GM23338 (cell line): ENCODE results near the gene MBNL1. TPM values are rescaled to one million over a fixed set of nuclear protein-coding genes. Genes with fewer than 3 reads are reported as not detected.

ENCODE experiments used
- ATAC-seq: fragments of 200-7000 bp; cut with Tn5 transposase; 3 replicates; pipeline ENCODE4 v1.9.1; 2020
- DNase-seq: peaks from one replicate; pipeline ENCODE4 v3.0.0-alpha.2; 2015; ENCODE audit warnings: low spot score
- H2AFZ ChIP-seq: fragments of 200-600 bp; sonication (generic); 2 replicates; pipeline ENCODE4 v1.8.0; 2016; ENCODE audit warnings: antibody characterized with exemption, mild to moderate bottlenecking, moderate library complexity
- H3F3A ChIP-seq: fragments of 200-600 bp; sonication (generic); replicated peaks from 2 replicates; pipeline ENCODE4 v1.8.0; 2017; ENCODE audit warnings: antibody characterized with exemption, mixed run types, low read depth
- H3K27ac ChIP-seq: fragments of 200-600 bp; sonication (generic); 2 replicates; pipeline ENCODE4 v1.6.1; 2016; ENCODE audit warnings: low read depth
- H3K27me3 ChIP-seq: fragments of 200-600 bp; sonication (generic); 2 replicates; pipeline ENCODE4 v1.8.0; 2016; ENCODE audit warnings: mild to moderate bottlenecking, mixed run types, moderate library complexity; ENCODE audit not compliant: insufficient read depth
- H3K36me3 ChIP-seq: fragments of 200-600 bp; sonication (generic); 2 replicates; pipeline ENCODE4 v1.8.0; 2016; ENCODE audit warnings: mild to moderate bottlenecking; ENCODE audit not compliant: insufficient read depth
- H3K4me1 ChIP-seq: fragments of 200-600 bp; sonication (generic); 2 replicates; pipeline ENCODE4 v1.8.0; 2016; ENCODE audit warnings: mild to moderate bottlenecking, moderate library complexity; ENCODE audit not compliant: insufficient read depth
- H3K4me2 ChIP-seq: fragments of 200-600 bp; sonication (generic); 2 replicates; pipeline ENCODE4 v1.7.1; 2017; ENCODE audit warnings: mixed run types
- H3K4me3 ChIP-seq: fragments of 200-600 bp; sonication (generic); 2 replicates; pipeline ENCODE4 v1.6.1; 2016; ENCODE audit warnings: mixed run types
- H3K79me2 ChIP-seq: fragments of 200-600 bp; sonication (generic); replicated peaks from 2 replicates; pipeline ENCODE4 v1.8.0; 2017; ENCODE audit warnings: mild to moderate bottlenecking; ENCODE audit not compliant: insufficient read depth
- H3K9me2 ChIP-seq: fragments of 200-600 bp; sonication (generic); 2 replicates; pipeline ENCODE4 v1.8.0; 2017; ENCODE audit not compliant: insufficient read depth
- H4K20me1 ChIP-seq: fragments of 200-600 bp; sonication (generic); replicated peaks from 2 replicates; pipeline ENCODE4 v1.8.0; 2017; ENCODE audit warnings: mild to moderate bottlenecking; ENCODE audit not compliant: insufficient read depth
- H3K27ac Mint-ChIP-seq: 2 replicates; pipeline ENCODE4 v1.8.0; 2020; ENCODE audit warnings: inconsistent platforms, mild to moderate bottlenecking, moderate library complexity, mixed read lengths
- H3K27me3 Mint-ChIP-seq: 3 replicates; pipeline ENCODE4 v1.8.0; 2022; ENCODE audit warnings: low read depth, mild to moderate bottlenecking, moderate library complexity, mixed read lengths, inconsistent platforms; ENCODE audit not compliant: insufficient read depth, poor library complexity
- H3K36me3 Mint-ChIP-seq: 3 replicates; pipeline ENCODE4 v1.8.0; 2021; ENCODE audit warnings: low read depth, mild to moderate bottlenecking, inconsistent platforms, moderate library complexity, mixed read lengths
- H3K4me1 Mint-ChIP-seq: 3 replicates; pipeline ENCODE4 v1.8.0; 2020; ENCODE audit warnings: mild to moderate bottlenecking, inconsistent platforms, mixed read lengths
- H3K4me3 Mint-ChIP-seq: 3 replicates; pipeline ENCODE4 v1.8.0; 2021; ENCODE audit warnings: moderate library complexity, mild to moderate bottlenecking, inconsistent platforms, mixed read lengths
- H3K9me3 Mint-ChIP-seq: 3 replicates; pipeline ENCODE4 v1.8.0; 2020; ENCODE audit warnings: moderate library complexity, mild to moderate bottlenecking, inconsistent platforms, mixed read lengths
- CREB1 ChIP-seq: fragments of 250-450 bp; sonication (Bioruptor Pico); IDR thresholded peaks from 2 replicates; pipeline ENCODE4 v1.5.0; 2020; ENCODE audit warnings: low read depth, mild to moderate bottlenecking, moderate library complexity
- EZH2 ChIP-seq: fragments of 200-600 bp; sonication (generic); IDR thresholded peaks from one replicate; pipeline ENCODE4 v1.8.0; 2017; ENCODE audit warnings: antibody characterized with exemption, mild to moderate bottlenecking, low read depth; ENCODE audit not compliant: unreplicated experiment
- EZH2phosphoT487 ChIP-seq: fragments of 200-600 bp; sonication (generic); IDR thresholded peaks from one replicate; pipeline ENCODE4 v1.8.1; 2018; ENCODE audit warnings: antibody characterized with exemption; ENCODE audit not compliant: unreplicated experiment
- JUNB ChIP-seq: IDR thresholded peaks from one replicate; pipeline ENCODE4 v1.6.1; 2016; ENCODE audit warnings: antibody characterized with exemption; ENCODE audit not compliant: unreplicated experiment
- NANOG ChIP-seq: IDR thresholded peaks from 2 replicates; pipeline ENCODE4 v1.6.1; 2016; ENCODE audit warnings: antibody characterized with exemption, borderline replicate concordance
- POLR2AphosphoS5 ChIP-seq: IDR thresholded peaks from 2 replicates; pipeline ENCODE4 v1.6.1; 2016; ENCODE audit warnings: antibody characterized with exemption, low read depth
- STAT1 ChIP-seq: IDR thresholded peaks from one replicate; pipeline ENCODE4 v1.6.1; 2016; ENCODE audit warnings: antibody characterized with exemption; ENCODE audit not compliant: unreplicated experiment
- ZNF331 ChIP-seq: fragments of 250-450 bp; sonication (Bioruptor Pico); IDR thresholded peaks from 2 replicates; pipeline ENCODE4 v1.5.0; 2020; ENCODE audit warnings: low read depth, mild to moderate bottlenecking, moderate library complexity
- polyA plus RNA-seq: library from polyadenylated mRNA; unstranded; fragments of >200 nt; fragmentation: Nextera tagmentation; extraction: Ambion mirVana; gene quantifications from 2 replicates; pipeline ENCODE4 v1.2.1, GENCODE V29; 2016
- total RNA-seq: library from RNA; depleted of rRNA; stranded (reverse); fragments of >200 nt; shearing (Covaris generic); gene quantifications from 2 replicates; pipeline ENCODE4 v1.2.3, GENCODE V29; 2014
- TF ChIP-seq, protein P1 (sequence below): IDR thresholded peaks from one replicate; pipeline ENCODE4 v1.6.1; 2018; ENCODE audit warnings: antibody characterized with exemption; ENCODE audit not compliant: unreplicated experiment
- TF ChIP-seq, protein P2 (sequence below): IDR thresholded peaks from 2 replicates; pipeline ENCODE4 v1.6.1; 2016; ENCODE audit warnings: antibody characterized with exemption
- TF ChIP-seq, protein P3 (sequence below): fragments of 250-450 bp; sonication (Bioruptor Pico); IDR thresholded peaks from 2 replicates; pipeline ENCODE4 v1.5.0; 2020; ENCODE audit warnings: mild to moderate bottlenecking, moderate library complexity

The MBNL1 gene
- total and polyA plus RNA-seq, 2 experiments from 2014 or later: 9.4 to 23.2 TPM

DNA sequence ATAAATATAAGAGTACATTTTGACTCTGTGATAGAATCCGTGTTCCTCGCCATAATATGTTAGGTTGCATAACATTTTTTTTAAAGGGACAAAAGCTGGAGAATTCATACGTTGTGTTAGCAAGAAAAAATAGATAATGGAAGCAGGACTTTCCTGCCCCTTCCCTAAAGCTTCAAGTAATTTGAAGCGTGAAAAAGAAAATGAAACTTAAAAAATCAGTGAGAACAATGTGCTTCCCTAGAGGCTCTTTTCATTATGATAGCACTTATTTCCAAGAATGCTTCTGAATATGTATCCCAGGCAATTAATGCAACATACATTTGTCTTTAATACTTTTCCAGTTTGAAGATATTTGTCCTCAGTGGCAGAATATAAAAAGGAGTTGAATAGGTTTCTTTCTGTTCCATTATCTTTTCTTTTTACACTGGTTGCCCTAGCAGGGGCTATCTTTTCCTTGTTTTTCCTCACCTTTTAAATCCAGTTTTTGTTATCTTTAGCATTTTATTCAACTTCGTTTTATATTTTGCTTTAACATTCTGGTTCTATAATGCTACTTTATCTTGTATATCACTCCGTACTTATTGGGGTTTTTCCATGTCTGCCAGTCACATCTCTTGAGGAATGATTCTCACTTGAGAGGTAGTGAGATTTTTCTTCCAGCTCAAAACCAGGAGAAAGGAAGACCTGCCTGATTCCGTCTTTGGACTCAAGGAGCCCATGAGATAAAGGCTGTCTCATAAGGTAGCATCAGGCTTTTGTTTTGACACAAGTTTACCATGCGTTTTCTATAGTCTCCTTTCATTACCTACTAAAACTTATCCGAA is 113.8 kb downstream of the MBNL1 start:
- TF ChIP-seq ZNF331 (CRISPR knock-in tag) (no peak), CREB1 (no peak), STAT1 (no peak), POLR2AphosphoS5 (no peak), EZH2 (no peak), NANOG (no peak)
- TF ChIP-seq, protein P1, sequence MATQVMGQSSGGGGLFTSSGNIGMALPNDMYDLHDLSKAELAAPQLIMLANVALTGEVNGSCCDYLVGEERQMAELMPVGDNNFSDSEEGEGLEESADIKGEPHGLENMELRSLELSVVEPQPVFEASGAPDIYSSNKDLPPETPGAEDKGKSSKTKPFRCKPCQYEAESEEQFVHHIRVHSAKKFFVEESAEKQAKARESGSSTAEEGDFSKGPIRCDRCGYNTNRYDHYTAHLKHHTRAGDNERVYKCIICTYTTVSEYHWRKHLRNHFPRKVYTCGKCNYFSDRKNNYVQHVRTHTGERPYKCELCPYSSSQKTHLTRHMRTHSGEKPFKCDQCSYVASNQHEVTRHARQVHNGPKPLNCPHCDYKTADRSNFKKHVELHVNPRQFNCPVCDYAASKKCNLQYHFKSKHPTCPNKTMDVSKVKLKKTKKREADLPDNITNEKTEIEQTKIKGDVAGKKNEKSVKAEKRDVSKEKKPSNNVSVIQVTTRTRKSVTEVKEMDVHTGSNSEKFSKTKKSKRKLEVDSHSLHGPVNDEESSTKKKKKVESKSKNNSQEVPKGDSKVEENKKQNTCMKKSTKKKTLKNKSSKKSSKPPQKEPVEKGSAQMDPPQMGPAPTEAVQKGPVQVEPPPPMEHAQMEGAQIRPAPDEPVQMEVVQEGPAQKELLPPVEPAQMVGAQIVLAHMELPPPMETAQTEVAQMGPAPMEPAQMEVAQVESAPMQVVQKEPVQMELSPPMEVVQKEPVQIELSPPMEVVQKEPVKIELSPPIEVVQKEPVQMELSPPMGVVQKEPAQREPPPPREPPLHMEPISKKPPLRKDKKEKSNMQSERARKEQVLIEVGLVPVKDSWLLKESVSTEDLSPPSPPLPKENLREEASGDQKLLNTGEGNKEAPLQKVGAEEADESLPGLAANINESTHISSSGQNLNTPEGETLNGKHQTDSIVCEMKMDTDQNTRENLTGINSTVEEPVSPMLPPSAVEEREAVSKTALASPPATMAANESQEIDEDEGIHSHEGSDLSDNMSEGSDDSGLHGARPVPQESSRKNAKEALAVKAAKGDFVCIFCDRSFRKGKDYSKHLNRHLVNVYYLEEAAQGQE: no peak
- TF ChIP-seq, protein P2, sequence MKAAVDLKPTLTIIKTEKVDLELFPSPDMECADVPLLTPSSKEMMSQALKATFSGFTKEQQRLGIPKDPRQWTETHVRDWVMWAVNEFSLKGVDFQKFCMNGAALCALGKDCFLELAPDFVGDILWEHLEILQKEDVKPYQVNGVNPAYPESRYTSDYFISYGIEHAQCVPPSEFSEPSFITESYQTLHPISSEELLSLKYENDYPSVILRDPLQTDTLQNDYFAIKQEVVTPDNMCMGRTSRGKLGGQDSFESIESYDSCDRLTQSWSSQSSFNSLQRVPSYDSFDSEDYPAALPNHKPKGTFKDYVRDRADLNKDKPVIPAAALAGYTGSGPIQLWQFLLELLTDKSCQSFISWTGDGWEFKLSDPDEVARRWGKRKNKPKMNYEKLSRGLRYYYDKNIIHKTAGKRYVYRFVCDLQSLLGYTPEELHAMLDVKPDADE: no peak
- Mint-ChIP-seq H3K4me3 (no peak overlapping the region), H3K27me3 (no peaks in the 10 kb centered on the region), H3K36me3 (no peaks in the 10 kb centered on the region), H3K4me1 (peaks cover 45% of the 10 kb centered on the region), H3K27ac (no peak overlapping the region), H3K9me3 (no peaks in the 10 kb centered on the region)
- Histone ChIP-seq H3K4me2 (no peak overlapping the region; the same call in 1 of the 2 replicates), H3K4me3 (no peak overlapping the region), H3F3A (no peaks in the 10 kb centered on the region), H3K36me3 (no peaks in the 10 kb centered on the region), H4K20me1 (no peaks in the 10 kb centered on the region), H3K27me3 (no peaks in the 10 kb centered on the region), H3K79me2 (peaks cover 43% of the 10 kb centered on the region), H3K27ac (no peak overlapping the region), H3K4me1 (peaks cover 34% of the 10 kb centered on the region), H2AFZ (no peak overlapping the region), H3K9me2 (no peaks in the 10 kb centered on the region)
- ATAC-seq: no peak
- no peak for DNase-seq

DNA sequence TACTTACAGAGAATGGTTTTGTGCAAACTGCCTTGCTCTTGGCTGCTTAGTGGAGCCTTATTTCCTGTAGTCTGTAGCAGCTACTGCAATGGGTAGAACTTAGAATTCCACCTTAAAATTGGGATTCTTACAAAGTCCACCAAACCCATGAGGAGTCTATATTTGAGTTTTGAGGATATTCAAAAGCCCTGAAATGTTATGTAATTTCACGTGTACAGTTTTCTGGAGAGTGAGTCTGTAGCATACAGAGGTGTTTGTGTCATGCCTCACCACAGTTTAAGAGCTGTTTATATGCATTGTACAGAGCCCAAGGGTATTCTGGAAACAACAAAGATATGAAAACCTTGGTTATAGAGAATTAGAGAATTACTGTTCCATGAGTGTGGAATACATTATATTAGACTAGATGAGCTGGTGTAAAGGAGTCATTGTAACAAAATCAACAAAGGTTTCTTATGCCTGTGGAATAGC is 114.4 kb downstream of the MBNL1 start:
- Mint-ChIP-seq H3K4me1 (peaks cover 45% of the 10 kb centered on the region), H3K4me3 (no peak overlapping the region), H3K27ac (no peak overlapping the region), H3K27me3 (no peaks in the 10 kb centered on the region), H3K36me3 (no peaks in the 10 kb centered on the region), H3K9me3 (no peaks in the 10 kb centered on the region)
- DNase-seq: no peak
- Histone ChIP-seq H3K79me2 (peaks cover 41% of the 10 kb centered on the region), H3K27ac (no peak overlapping the region), H4K20me1 (no peaks in the 10 kb centered on the region), H3F3A (no peaks in the 10 kb centered on the region), H3K4me2 (no peak overlapping the region), H3K9me2 (no peaks in the 10 kb centered on the region), H3K27me3 (no peaks in the 10 kb centered on the region), H2AFZ (no peak overlapping the region), H3K36me3 (no peaks in the 10 kb centered on the region), H3K4me3 (no peak overlapping the region), H3K4me1 (peaks cover 34% of the 10 kb centered on the region)
- no peak for ATAC-seq
- TF ChIP-seq JUNB: no peak
- no peak for TF ChIP-seq CREB1
- no peak for TF ChIP-seq EZH2
- TF ChIP-seq, protein P3, sequence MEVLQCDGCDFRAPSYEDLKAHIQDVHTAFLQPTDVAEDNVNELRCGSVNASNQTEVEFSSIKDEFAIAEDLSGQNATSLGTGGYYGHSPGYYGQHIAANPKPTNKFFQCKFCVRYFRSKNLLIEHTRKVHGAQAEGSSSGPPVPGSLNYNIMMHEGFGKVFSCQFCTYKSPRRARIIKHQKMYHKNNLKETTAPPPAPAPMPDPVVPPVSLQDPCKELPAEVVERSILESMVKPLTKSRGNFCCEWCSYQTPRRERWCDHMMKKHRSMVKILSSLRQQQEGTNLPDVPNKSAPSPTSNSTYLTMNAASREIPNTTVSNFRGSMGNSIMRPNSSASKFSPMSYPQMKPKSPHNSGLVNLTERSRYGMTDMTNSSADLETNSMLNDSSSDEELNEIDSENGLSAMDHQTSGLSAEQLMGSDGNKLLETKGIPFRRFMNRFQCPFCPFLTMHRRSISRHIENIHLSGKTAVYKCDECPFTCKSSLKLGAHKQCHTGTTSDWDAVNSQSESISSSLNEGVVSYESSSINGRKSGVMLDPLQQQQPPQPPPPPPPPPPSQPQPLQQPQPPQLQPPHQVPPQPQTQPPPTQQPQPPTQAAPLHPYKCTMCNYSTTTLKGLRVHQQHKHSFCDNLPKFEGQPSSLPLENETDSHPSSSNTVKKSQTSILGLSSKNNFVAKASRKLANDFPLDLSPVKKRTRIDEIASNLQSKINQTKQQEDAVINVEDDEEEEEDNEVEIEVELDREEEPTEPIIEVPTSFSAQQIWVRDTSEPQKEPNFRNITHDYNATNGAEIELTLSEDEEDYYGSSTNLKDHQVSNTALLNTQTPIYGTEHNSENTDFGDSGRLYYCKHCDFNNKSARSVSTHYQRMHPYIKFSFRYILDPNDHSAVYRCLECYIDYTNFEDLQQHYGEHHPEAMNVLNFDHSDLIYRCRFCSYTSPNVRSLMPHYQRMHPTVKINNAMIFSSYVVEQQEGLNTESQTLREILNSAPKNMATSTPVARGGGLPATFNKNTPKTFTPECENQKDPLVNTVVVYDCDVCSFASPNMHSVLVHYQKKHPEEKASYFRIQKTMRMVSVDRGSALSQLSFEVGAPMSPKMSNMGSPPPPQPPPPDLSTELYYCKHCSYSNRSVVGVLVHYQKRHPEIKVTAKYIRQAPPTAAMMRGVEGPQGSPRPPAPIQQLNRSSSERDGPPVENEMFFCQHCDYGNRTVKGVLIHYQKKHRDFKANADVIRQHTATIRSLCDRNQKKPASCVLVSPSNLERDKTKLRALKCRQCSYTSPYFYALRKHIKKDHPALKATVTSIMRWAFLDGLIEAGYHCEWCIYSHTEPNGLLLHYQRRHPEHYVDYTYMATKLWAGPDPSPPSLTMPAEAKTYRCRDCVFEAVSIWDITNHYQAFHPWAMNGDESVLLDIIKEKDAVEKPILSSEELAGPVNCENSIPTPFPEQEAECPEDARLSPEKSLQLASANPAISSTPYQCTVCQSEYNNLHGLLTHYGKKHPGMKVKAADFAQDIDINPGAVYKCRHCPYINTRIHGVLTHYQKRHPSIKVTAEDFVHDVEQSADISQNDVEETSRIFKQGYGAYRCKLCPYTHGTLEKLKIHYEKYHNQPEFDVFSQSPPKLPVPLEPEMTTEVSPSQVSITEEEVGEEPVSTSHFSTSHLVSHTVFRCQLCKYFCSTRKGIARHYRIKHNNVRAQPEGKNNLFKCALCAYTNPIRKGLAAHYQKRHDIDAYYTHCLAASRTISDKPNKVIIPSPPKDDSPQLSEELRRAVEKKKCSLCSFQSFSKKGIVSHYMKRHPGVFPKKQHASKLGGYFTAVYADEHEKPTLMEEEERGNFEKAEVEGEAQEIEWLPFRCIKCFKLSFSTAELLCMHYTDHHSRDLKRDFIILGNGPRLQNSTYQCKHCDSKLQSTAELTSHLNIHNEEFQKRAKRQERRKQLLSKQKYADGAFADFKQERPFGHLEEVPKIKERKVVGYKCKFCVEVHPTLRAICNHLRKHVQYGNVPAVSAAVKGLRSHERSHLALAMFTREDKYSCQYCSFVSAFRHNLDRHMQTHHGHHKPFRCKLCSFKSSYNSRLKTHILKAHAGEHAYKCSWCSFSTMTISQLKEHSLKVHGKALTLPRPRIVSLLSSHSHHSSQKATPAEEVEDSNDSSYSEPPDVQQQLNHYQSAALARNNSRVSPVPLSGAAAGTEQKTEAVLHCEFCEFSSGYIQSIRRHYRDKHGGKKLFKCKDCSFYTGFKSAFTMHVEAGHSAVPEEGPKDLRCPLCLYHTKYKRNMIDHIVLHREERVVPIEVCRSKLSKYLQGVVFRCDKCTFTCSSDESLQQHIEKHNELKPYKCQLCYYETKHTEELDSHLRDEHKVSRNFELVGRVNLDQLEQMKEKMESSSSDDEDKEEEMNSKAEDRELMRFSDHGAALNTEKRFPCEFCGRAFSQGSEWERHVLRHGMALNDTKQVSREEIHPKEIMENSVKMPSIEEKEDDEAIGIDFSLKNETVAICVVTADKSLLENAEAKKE (CRISPR knock-in tag): no peak
- no peak for TF ChIP-seq EZH2phosphoT487
